C4-2B (cell line): Measurements from ENCODE around the gene GPR137.

Experiments used
- ZFX ChIP-seq: fragments of 450-650 bp; IDR thresholded peaks from 2 replicates; pipeline ENCODE4 v1.6.1; 2017
- TF ChIP-seq, protein P1 (sequence below): fragments of 450-650 bp; conservative IDR thresholded peaks from 2 replicates; pipeline ENCODE4 v1.5.1; 2017; ENCODE audit warnings: mild to moderate bottlenecking

GRCh38 chr11:64269540-64270220 is 16.0 kb upstream of the GPR137 start:
- TF ChIP-seq, protein P1, sequence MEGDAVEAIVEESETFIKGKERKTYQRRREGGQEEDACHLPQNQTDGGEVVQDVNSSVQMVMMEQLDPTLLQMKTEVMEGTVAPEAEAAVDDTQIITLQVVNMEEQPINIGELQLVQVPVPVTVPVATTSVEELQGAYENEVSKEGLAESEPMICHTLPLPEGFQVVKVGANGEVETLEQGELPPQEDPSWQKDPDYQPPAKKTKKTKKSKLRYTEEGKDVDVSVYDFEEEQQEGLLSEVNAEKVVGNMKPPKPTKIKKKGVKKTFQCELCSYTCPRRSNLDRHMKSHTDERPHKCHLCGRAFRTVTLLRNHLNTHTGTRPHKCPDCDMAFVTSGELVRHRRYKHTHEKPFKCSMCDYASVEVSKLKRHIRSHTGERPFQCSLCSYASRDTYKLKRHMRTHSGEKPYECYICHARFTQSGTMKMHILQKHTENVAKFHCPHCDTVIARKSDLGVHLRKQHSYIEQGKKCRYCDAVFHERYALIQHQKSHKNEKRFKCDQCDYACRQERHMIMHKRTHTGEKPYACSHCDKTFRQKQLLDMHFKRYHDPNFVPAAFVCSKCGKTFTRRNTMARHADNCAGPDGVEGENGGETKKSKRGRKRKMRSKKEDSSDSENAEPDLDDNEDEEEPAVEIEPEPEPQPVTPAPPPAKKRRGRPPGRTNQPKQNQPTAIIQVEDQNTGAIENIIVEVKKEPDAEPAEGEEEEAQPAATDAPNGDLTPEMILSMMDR, result no peak
- TF ChIP-seq ZFX, result 0 out of 2 replicates have a peak, but pooled peaks have one; percentile 31
